NCI-H748 treated with DMSO at 0.1 percent for 48 hours (cell line): ENCODE results near the gene TPI1.
"Not testable (repeated sequence)": the region's sequence is repeated elsewhere in the genome, so short reads cannot be mapped to it uniquely, and the experiment has no call there.

Experiments used
- DNase-seq: peaks from one replicate; lab custom pipeline; 2025; lab: John Stamatoyannopoulos, UW

Gene TPI1

DNA sequence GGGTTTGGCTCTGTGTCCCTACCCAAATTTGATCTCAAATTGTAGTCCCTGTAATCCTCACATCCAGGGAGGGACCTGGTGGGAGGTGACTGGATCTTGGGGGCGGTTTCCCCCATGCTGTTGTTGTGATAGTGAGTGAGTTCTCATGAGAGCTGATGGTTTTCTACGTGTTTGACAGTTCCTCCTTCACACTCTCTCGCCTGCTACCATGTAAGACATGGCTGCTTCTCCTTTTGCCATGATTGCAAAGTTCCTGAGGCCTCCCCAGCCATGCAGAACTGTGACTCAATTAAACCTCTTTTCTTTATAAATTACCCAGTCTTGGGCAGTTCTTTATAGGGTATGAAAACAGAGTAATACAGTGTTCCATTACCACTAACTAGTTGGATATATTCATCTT, 27.0 kb downstream of the TPI1 start:
- no peak for DNase-seq

- no peak for DNase-seq
Observed at GRCh38 chr12:6896846-6897435, 29.6 kb downstream of the TPI1 start.

DNA sequence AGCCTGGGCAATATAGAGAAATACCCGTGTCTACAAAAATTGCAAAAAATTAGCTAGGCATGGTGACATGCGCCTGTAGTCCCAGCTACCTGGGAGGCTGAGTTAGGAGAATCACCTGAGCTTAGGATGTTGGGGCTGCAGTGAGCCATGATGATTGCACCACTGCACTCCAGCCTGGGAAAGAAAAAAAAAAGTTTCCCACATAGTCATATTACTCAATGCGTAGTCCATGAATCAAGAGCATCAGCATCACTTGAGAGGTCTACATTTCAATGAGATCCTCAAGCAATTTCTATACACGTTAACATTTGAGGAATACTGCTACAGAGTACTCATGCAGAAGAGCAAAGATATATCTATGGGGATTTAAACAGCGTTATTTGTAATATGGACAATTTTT, 32.1 kb downstream of the TPI1 start:
- DNase-seq = no peak

- peak; percentile 23 for DNase-seq
Observed at GRCh38 chr12:6899837-6900519, 32.6 kb downstream of the TPI1 start.

DNA sequence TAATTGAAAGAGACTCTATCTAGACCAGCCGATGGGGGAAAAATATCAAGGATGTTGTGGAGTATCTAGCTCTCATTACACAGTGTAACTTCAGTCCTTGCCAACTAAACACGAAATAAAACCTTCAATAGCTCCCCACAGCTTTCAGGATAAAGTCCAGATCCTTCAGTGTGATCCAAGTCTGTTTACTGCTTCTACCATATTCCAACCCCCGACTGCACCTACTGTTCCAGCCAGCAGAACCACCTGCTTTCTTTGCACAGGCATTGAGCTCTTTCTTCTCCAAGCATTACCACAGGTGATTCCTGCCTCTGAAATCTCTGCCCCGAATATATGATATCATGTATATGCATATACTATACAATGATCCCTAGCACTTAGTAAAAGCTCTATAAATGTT, 35.1 kb downstream of the TPI1 start:
- DNase-seq = no peak

DNA sequence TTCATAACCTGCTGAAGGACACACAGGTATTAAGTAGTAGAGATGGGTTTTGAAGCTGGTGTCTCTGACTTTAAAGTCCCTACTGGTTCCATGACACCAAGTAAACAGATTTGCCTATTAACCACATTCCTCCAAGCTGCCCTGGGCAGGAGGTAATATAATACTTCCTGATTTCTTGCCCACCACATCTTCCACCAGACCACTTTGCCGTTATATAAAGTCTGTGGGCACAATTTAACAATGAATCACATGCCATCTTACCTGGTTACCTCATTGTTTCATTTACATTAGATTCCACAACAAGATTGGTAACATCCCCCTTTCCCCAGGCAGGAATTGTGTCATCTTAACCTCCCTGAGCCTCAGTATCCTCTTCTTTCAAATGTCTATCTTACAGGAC, 36.4 kb downstream of the TPI1 start:
- no peak for DNase-seq

GRCh38 chr12:6904280-6905276, 37.2 kb downstream of the TPI1 start, which contains the start of gene LRRC23:
LRRC23 (plus strand) TSS chr12:6904822; CDS start chr12:6905634, 812 bp downstream.
- peak; percentile 93 for DNase-seq

DNA sequence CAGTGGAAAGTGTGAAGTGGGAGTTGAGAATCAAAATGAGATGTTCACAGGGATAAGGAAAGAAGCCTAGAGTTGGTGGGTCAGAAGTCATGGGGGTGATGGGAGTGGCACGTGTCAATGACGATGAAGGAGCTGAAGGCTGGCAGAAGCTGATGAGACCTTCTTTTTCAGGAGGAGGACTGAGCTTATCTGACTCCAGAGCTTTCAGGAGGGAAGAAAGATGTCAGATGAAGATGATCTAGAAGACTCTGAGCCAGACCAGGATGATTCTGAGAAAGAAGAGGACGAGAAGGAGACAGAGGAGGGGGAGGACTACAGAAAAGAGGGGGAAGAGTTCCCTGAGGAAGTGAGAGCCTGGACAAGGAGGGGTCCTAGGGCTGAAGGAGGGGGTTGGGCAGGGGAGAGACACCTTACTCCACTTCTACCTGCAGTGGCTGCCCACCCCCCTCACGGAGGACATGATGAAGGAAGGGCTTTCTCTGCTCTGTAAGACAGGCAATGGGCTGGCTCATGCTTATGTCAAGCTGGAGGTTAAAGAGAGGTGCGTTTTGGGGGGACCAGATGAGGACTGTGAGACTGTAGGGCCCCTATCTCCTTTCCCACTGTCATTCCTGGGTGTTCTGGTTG, 38.2 kb downstream of the TPI1 start:
- DNase-seq = no peak

GRCh38 chr12:6908141-6908540, 40.8 kb downstream of the TPI1 start:
- not testable (repeated sequence) for DNase-seq

DNA sequence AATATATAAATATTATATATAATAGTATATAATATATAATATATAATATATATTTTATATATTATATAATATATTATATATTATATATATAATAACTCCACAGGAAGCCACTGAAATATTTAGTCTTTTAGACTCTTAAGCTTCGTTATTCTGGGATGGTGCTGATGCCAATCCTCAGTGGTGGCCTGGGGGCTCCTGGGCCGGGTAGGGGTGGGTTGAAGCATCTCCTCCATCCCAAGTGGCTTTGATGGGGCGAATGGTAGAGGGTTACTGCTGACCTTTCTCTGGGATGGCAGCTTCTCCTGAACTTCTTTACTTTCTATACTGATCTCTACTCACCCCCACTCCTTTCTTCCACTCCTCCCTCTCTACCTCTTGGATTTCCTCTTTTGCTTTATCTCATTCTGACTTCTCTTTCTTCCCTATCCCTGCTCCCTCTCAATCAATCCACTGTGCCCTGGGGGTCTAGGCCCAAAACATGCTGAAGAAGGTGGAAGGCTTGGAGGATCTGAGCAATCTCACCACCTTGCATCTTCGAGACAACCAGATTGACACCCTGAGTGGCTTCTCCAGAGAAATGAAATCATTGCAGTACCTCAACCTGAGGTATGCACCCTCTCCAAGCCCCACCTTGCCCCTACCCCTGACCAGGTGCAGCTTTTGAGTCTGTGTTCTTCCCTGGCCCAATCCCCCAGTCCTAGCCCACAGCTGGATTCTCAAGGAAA, 42.3 kb downstream of the TPI1 start:
- DNase-seq = no peak

- DNase-seq = no peak
Observed at GRCh38 chr12:6912164-6912935, 45.0 kb downstream of the TPI1 start.

- DNase-seq = peak; percentile 6
Observed at GRCh38 chr12:6914246-6914946, 47.1 kb downstream of the TPI1 start, which contains the start of gene ENO2. ENO2 (plus strand) TSS chr12:6914580; CDS start chr12:6915833, 1,253 bp downstream.

- peak; percentile 14 for DNase-seq
Observed at GRCh38 chr12:6914947-6915788, 47.8 kb downstream of the TPI1 start.

- no peak for DNase-seq
Observed at GRCh38 chr12:6915789-6916285, 48.5 kb downstream of the TPI1 start.

- no peak for DNase-seq
Observed at GRCh38 chr12:6916426-6917200, 49.3 kb downstream of the TPI1 start.

GRCh38 chr12:6917491-6918231, 50.3 kb downstream of the TPI1 start:
- DNase-seq = no peak

DNA sequence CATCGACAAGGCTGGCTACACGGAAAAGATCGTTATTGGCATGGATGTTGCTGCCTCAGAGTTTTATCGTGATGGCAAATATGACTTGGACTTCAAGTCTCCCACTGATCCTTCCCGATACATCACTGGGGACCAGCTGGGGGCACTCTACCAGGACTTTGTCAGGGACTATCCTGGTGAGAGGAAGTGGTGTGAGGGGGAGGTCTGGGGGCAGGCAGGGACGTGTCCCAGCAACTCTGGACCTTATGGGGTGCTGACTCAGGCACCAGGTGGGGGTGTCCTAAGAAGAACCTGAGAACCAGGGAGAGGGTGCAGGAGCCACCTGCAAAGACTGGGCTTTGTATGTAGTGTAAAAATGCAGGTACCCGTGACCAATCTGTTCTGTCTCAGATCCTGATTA, 52.3 kb downstream of the TPI1 start:
- DNase-seq = no peak
